ENCODE data around the gene ASRGL1. TPM values are rescaled to one million over a fixed set of nuclear protein-coding genes. Genes with fewer than 3 reads are reported as not detected.
A peak's percentile ranks its signal among the peaks of the same experiment; 100 is the strongest.

The ASRGL1 gene
- total and polyA plus RNA-seq, 2 of the 13 experiments (the other 11 are each of a cell fraction or from before 2014, with no cell fraction given), result 50.8 to 97.5 TPM

DNA sequence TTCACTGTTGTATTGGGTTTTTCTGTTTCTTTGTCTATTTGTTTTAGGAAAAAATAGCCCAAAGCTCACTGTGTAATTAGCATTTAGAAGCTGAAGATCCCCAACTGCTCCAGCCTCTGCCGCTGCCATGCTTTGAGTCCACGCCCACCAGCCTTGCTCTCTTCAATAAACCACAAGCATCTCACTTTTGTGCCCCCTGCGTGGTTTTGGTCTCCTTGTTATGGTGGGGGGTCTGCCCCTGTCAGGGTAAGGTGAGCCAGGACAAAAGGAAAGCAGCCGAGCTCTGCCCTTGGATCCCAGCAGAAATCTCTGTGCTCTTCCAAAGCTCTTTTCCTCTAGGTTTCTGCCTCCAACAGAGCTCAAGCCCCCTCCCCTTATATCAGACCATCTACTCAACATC is 85.8 kb downstream of the ASRGL1 start (continued):
- no peak for TF ChIP-seq ZNF296 (CRISPR knock-in tag; conservative IDR thresholded peaks at IDR 0.05)
- no peak for TF ChIP-seq YEATS2 (CRISPR knock-in tag; IDR thresholded peaks at IDR 0.05; ENCODE audit: borderline replicate concordance)

DNA sequence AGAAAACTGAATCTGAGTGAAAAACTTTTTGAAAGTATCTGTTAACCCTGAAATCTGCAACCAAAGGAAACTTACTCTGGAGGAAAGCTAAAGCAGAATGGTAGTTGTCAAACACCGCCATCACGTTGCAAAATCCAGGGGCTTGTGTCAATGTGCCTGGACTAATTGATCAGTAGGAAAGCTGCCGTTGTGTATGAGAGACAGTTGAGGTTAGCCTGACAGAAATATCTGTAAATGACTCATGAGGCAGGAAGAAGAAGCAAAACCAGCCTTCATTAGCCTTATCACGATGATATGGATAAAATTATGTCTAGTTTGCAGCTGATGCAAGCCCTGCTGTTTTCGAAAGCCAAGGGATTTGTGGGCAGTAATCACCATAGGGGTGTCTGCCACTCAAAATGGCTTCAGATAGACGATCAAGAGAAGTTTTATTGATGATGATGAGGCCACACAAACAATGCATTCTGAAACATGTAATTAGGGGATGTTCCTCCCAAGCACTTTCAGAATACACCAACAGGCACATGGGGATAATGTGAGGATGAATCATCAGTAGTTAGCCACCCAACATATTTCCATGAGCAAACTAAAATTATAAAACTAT is 90.5 kb downstream of the ASRGL1 start:
- Histone ChIP-seq H3K4me3 (replicated peaks in 1 of 3; ENCODE audit: insufficient read depth in 1 of 3, low read depth in 2 of 3, low read length in 3 of 3) (no peak overlapping the region), H3K4me1 (ENCODE audit: insufficient read depth, low read length) (peaks cover 81% of the 10 kb centered on the region), H3K9ac (ENCODE audit: insufficient read depth, low read depth, low read length) (peak overlapping the region; percentile 5; the same call in 1 of the 2 replicates), H3K27ac (ENCODE audit: extremely low read length, insufficient read depth, low read length) (peak overlapping the region; percentile 30), H3K4me2 (ENCODE audit: low read depth, low read length) (0 out of 2 replicates have a peak overlapping the region, but pooled peaks have one; percentile 16), H3K27me3 (ENCODE audit: control insufficient read depth in 1 of 2, insufficient read depth in 2 of 2, low read length in 2 of 2) (no peaks in the 10 kb centered on the region), H3K79me2 (ENCODE audit: insufficient read depth, low read length) (no peaks in the 10 kb centered on the region), H3K36me3 (replicated peaks in 1 of 2; ENCODE audit: control insufficient read depth in 1 of 2, insufficient read depth in 2 of 2, low read length in 2 of 2) (no peaks in the 10 kb centered on the region), H2AFZ (ENCODE audit: low read length) (no peak overlapping the region), H3K9me3 (ENCODE audit: low read length) (no peaks in the 10 kb centered on the region), H4K20me1 (ENCODE audit: insufficient read depth, low read length) (no peaks in the 10 kb centered on the region)
- BruUV-seq (replicated peaks), result no TSS peak
- TF ChIP-seq ZNF747 (CRISPR knock-in tag; IDR thresholded peaks at IDR 0.05; ENCODE audit: borderline replicate concordance) (no peak), FOSL2 (CRISPR knock-in tag; IDR thresholded peaks at IDR 0.05) (peak; percentile 26; the same call in 1 of the 2 replicates), ZNF292 (CRISPR knock-in tag; IDR thresholded peaks at IDR 0.05; ENCODE audit: borderline replicate concordance, low read depth) (peak; percentile 40; the same call in 1 of the 2 replicates), SAP130 (CRISPR knock-in tag; IDR thresholded peaks at IDR 0.05; ENCODE audit: low read depth) (peak; percentile 27; the same call in 1 of the 2 replicates), ARHGAP35 (CRISPR knock-in tag; IDR thresholded peaks at IDR 0.05; ENCODE audit: borderline replicate concordance) (no peak), GATAD2A (CRISPR knock-in tag; IDR thresholded peaks at IDR 0.05) (peak; percentile 44; the same call in 1 of the 2 replicates), ZNF615 (CRISPR knock-in tag; IDR thresholded peaks at IDR 0.05; ENCODE audit: borderline replicate concordance) (no peak), CEBPB (IDR thresholded peaks at IDR 0.05; ENCODE audit: borderline replicate concordance, low read depth, low read length) (peak; percentile 63), CEBPG (CRISPR knock-in tag; IDR thresholded peaks at IDR 0.05) (peak; percentile 11; the same call in 1 of the 2 replicates)
- TF ChIP-seq, protein P1, sequence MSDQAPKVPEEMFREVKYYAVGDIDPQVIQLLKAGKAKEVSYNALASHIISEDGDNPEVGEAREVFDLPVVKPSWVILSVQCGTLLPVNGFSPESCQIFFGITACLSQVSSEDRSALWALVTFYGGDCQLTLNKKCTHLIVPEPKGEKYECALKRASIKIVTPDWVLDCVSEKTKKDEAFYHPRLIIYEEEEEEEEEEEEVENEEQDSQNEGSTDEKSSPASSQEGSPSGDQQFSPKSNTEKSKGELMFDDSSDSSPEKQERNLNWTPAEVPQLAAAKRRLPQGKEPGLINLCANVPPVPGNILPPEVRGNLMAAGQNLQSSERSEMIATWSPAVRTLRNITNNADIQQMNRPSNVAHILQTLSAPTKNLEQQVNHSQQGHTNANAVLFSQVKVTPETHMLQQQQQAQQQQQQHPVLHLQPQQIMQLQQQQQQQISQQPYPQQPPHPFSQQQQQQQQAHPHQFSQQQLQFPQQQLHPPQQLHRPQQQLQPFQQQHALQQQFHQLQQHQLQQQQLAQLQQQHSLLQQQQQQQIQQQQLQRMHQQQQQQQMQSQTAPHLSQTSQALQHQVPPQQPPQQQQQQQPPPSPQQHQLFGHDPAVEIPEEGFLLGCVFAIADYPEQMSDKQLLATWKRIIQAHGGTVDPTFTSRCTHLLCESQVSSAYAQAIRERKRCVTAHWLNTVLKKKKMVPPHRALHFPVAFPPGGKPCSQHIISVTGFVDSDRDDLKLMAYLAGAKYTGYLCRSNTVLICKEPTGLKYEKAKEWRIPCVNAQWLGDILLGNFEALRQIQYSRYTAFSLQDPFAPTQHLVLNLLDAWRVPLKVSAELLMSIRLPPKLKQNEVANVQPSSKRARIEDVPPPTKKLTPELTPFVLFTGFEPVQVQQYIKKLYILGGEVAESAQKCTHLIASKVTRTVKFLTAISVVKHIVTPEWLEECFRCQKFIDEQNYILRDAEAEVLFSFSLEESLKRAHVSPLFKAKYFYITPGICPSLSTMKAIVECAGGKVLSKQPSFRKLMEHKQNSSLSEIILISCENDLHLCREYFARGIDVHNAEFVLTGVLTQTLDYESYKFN (CRISPR knock-in tag; conservative IDR thresholded peaks at IDR 0.05), result peak; percentile 34; the same call in 1 of the 2 replicates
- ChIA-PET POLR2A (interaction anchor here (1.3 to 1.4 kb wide), 2 partner anchors 119 to 164 kb away, joined by 3 to 4 read pairs; partner anchors contain the start of genes AHNAK and TUT1), CTCF (ENCODE audit: low intra/inter-chr PET ratio, low total read pairs) (no interaction called here)
- FAIRE-seq (no peak), DNase-seq (ENCODE audit: low spot score) (no peak), ATAC-seq (no peak)
- intact Hi-C loops (cut with micrococcal nuclease; ENCODE audit: unreplicated experiment), result no loop called here
- WGBS (ENCODE audit: low lambda C conversion rate), result 24% methylated on average over 6 of the region's 6 CpGs
- in situ Hi-C loops (cut with HindIII; ENCODE audit: extremely low pct_ligation_motif_present, low pct_unique_long_range_greater_than_20kb), result no loop called here

Data from HepG2 (cell line).